Smooth muscle cell (in vitro differentiated cells): ENCODE data around the gene CAMK2A. TPM values are rescaled to one million over a fixed set of nuclear protein-coding genes. Genes with fewer than 3 reads are reported as not detected.

Experiments
- DNase-seq: peaks from one replicate; lab custom pipeline; 2025; ENCODE audit not compliant: unreplicated experiment; lab: John Stamatoyannopoulos, UW
- H2AFZ ChIP-seq: fragments of 200-600 bp; sonication (generic); 2 replicates; pipeline ENCODE4 v1.6.0; 2016; ENCODE audit warnings: antibody characterized with exemption, low read depth, mild to moderate bottlenecking
- H3F3A ChIP-seq: fragments of 200-600 bp; sonication (generic); 2 replicates; pipeline ENCODE4 v1.6.0; 2017; ENCODE audit warnings: antibody characterized with exemption, low read depth
- H3K27ac ChIP-seq: fragments of 200-600 bp; sonication (generic); 2 replicates; pipeline ENCODE4 v1.5.1; 2016; ENCODE audit warnings: low read depth, mild to moderate bottlenecking
- H3K27me3 ChIP-seq: fragments of 200-600 bp; sonication (generic); 2 replicates; pipeline ENCODE4 v1.6.1; 2016; ENCODE audit warnings: low read depth, mild to moderate bottlenecking
- H3K36me3 ChIP-seq: fragments of 200-600 bp; sonication (generic); 2 replicates; pipeline ENCODE4 v1.5.1; 2016; ENCODE audit warnings: low read depth
- H3K4me1 ChIP-seq: fragments of 200-600 bp; sonication (generic); 2 replicates; pipeline ENCODE4 v1.5.1; 2016; ENCODE audit warnings: low read depth
- H3K4me2 ChIP-seq: fragments of 200-600 bp; sonication (generic); 2 replicates; pipeline ENCODE4 v1.6.0; 2016; ENCODE audit warnings: mild to moderate bottlenecking
- H3K4me3 ChIP-seq: fragments of 200-600 bp; sonication (generic); 2 replicates; pipeline ENCODE4 v1.5.1; 2016; ENCODE audit warnings: mild to moderate bottlenecking
- H3K79me2 ChIP-seq: fragments of 200-600 bp; sonication (generic); 2 replicates; pipeline ENCODE4 v1.6.0; 2016; ENCODE audit warnings: low read depth, mild to moderate bottlenecking
- H3K9ac ChIP-seq: fragments of 200-600 bp; sonication (generic); 2 replicates; pipeline ENCODE4 v1.6.0; 2016; ENCODE audit warnings: low read depth
- H3K9me3 ChIP-seq: fragments of 200-600 bp; sonication (generic); replicated peaks from 2 replicates; pipeline ENCODE4 v1.5.1; 2016; ENCODE audit warnings: low read depth
- H4K20me1 ChIP-seq: fragments of 200-600 bp; sonication (generic); 2 replicates; pipeline ENCODE4 v1.6.0; 2016; ENCODE audit warnings: low read depth
- WGBS: methylation state at CpG from one replicate; pipeline ENCODE4 v1.1.7; 2016; ENCODE audit warnings: low lambda C conversion rate; 5-methylcytosine and 5-hydroxymethylcytosine counted together
- polyA plus RNA-seq: library from polyadenylated mRNA; unstranded; fragments of >200 nt; fragmentation: Nextera tagmentation; extraction: Ambion mirVana; gene quantifications from 2 replicates; pipeline ENCODE4 v1.2.1, GENCODE V29; 2016
- total RNA-seq: library from RNA; depleted of rRNA; stranded (reverse); fragments of >200 nt; gene quantifications from 2 replicates; pipeline ENCODE4 v1.2.3, GENCODE V29; 2014
- TF ChIP-seq, protein P1 (sequence below): fragments of 200-600 bp; sonication (generic); IDR thresholded peaks from 2 replicates; pipeline ENCODE4 v1.5.1; 2017; ENCODE audit warnings: borderline replicate concordance, mild to moderate bottlenecking, antibody characterized with exemption; ENCODE audit not compliant: insufficient read depth, poor library complexity, severe bottlenecking

CAMK2A gene
- total and polyA plus RNA-seq, 2 experiments from 2014 or later, result 0.83 to 1.6 TPM

DNA sequence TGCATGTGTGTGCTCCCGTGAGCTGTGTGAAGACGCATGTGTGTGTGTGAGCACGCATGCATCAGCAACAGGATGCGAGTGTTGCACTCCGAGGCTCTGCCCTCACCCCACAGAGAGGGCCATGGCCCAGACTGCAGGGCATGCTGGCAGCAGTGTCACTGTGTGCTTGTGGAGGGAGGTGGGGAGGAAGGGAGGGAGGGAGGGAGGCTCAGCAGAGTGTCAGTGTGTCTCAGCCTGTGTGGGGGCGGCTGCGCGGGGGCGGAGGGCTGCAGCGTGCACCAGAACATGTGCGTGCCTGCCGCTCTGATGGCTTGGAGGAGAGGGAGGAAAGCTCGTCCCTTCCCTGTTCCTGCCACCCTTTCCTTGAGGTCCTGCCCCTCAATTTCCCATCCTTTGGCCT, 5.3 kb downstream of the CAMK2A start:
- DNase-seq, result no peak
- WGBS, result 87% methylated on average over 6 of the region's 13 CpGs
- no peaks in the 10 kb centered on the region for H3K4me1 ChIP-seq

DNA sequence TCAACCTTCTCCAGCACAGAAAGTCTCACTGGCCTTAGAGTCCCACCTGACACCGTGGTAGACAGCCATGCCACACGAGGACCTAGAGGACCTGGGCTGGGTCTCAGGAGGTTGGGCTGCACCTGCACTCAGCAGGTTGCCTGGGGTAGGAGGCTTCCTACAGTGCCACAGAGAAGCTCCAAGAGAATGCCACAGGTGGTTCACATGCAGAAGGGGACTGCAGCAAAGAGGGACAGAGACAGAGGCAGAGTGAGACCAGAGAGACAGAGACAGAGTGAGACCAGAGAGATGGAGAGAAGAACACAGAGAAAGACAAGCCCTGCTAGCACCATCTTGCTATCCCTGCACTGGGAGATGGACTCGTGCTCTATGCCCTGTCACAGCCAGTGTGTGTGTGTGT, 5.7 kb downstream of the CAMK2A start:
- TF ChIP-seq, protein P1, sequence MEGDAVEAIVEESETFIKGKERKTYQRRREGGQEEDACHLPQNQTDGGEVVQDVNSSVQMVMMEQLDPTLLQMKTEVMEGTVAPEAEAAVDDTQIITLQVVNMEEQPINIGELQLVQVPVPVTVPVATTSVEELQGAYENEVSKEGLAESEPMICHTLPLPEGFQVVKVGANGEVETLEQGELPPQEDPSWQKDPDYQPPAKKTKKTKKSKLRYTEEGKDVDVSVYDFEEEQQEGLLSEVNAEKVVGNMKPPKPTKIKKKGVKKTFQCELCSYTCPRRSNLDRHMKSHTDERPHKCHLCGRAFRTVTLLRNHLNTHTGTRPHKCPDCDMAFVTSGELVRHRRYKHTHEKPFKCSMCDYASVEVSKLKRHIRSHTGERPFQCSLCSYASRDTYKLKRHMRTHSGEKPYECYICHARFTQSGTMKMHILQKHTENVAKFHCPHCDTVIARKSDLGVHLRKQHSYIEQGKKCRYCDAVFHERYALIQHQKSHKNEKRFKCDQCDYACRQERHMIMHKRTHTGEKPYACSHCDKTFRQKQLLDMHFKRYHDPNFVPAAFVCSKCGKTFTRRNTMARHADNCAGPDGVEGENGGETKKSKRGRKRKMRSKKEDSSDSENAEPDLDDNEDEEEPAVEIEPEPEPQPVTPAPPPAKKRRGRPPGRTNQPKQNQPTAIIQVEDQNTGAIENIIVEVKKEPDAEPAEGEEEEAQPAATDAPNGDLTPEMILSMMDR, result no peak
- H3K27ac ChIP-seq, result no peak overlapping the region
- DNase-seq, result no peak
- no peaks in the 10 kb centered on the region for H3K27me3 ChIP-seq
- no peak overlapping the region for H3K4me3 ChIP-seq
- no peaks in the 10 kb centered on the region for H3K4me1 ChIP-seq
- no peak overlapping the region for H2AFZ ChIP-seq
- H3K9me3 ChIP-seq, result no peaks in the 10 kb centered on the region
- WGBS, result 91% methylated on average over 3 of the region's 3 CpGs
- no peaks in the 10 kb centered on the region for H4K20me1 ChIP-seq
- H3K9ac ChIP-seq, result no peak overlapping the region
- no peaks in the 10 kb centered on the region for H3K36me3 ChIP-seq
- no peaks in the 10 kb centered on the region for H3F3A ChIP-seq
- H3K4me2 ChIP-seq, result no peak overlapping the region
- no peaks in the 10 kb centered on the region for H3K79me2 ChIP-seq

More for the DNA sequence above, 5.3 kb downstream of the CAMK2A start:
- TF ChIP-seq, protein P1, result no peak
- no peak overlapping the region for H2AFZ ChIP-seq
- H4K20me1 ChIP-seq, result no peaks in the 10 kb centered on the region
- no peaks in the 10 kb centered on the region for H3K36me3 ChIP-seq
- no peak overlapping the region for H3K9ac ChIP-seq
- no peak overlapping the region for H3K4me3 ChIP-seq
- no peak overlapping the region for H3K27ac ChIP-seq
- H3K79me2 ChIP-seq, result no peaks in the 10 kb centered on the region
- no peaks in the 10 kb centered on the region for H3K9me3 ChIP-seq
- H3K4me2 ChIP-seq, result no peak overlapping the region
- H3K27me3 ChIP-seq, result no peaks in the 10 kb centered on the region
- H3F3A ChIP-seq, result no peaks in the 10 kb centered on the region

GRCh38 chr5:150281987-150282386, 7.6 kb downstream of the CAMK2A start:
- WGBS, result 74% methylated on average over 8 of the region's 8 CpGs
- DNase-seq, result no peak
- TF ChIP-seq, protein P1, result no peak

GRCh38 chr5:150279330-150280020, 10.1 kb downstream of the CAMK2A start:
- Histone ChIP-seq H3K27ac (peak overlapping the region; percentile 7), H3F3A (no peaks in the 10 kb centered on the region), H3K9ac (no peak overlapping the region), H3K27me3 (no peaks in the 10 kb centered on the region), H2AFZ (no peak overlapping the region), H3K79me2 (no peaks in the 10 kb centered on the region), H4K20me1 (no peaks in the 10 kb centered on the region), H3K4me2 (no peak overlapping the region), H3K4me1 (no peaks in the 10 kb centered on the region), H3K9me3 (no peaks in the 10 kb centered on the region), H3K4me3 (no peak overlapping the region), H3K36me3 (no peaks in the 10 kb centered on the region)
- no peak for DNase-seq
- TF ChIP-seq, protein P1, result no peak
- WGBS, result 82% methylated on average over 13 of the region's 13 CpGs

More at GRCh38 chr5:150281987-150282386, 7.6 kb downstream of the CAMK2A start:
- Histone ChIP-seq H4K20me1 (no peaks in the 10 kb centered on the region), H2AFZ (no peak overlapping the region), H3K27me3 (no peaks in the 10 kb centered on the region), H3F3A (no peaks in the 10 kb centered on the region), H3K4me2 (no peak overlapping the region), H3K4me3 (no peak overlapping the region), H3K4me1 (no peaks in the 10 kb centered on the region), H3K9me3 (no peaks in the 10 kb centered on the region), H3K27ac (no peak overlapping the region), H3K79me2 (no peaks in the 10 kb centered on the region), H3K36me3 (no peaks in the 10 kb centered on the region), H3K9ac (no peak overlapping the region)
